DND-41 (cell line): Measurements from ENCODE around the gene VPS50.

Source experiments
- ATAC-seq: fragments of 200-7000 bp; cut with Tn5 transposase; 3 replicates; pipeline ENCODE4 v1.9.1; 2021; ENCODE audit warnings: low read depth; ENCODE audit not compliant: insufficient read depth
- DNase-seq: peaks from one replicate; pipeline ENCODE4 v3.0.0-alpha.2; 2020
- H2AFZ ChIP-seq: 2 replicates; pipeline ENCODE4 v1.6.0; 2012; ENCODE audit warnings: low read depth, low read length
- H3K27ac ChIP-seq: 2 replicates; pipeline ENCODE4 v1.5.1; 2012; ENCODE audit warnings: low read length, inconsistent platforms
- H3K27me3 ChIP-seq: fragments of 200-600 bp; sonication (generic); 2 replicates; pipeline ENCODE4 v1.6.0; 2012; ENCODE audit warnings: low read length, mild to moderate bottlenecking, inconsistent platforms; ENCODE audit not compliant: insufficient read depth, poor library complexity
- H3K36me3 ChIP-seq: 2 replicates; pipeline ENCODE4 v1.5.1; 2012; ENCODE audit warnings: low read length, inconsistent platforms; ENCODE audit not compliant: insufficient read depth
- H3K4me1 ChIP-seq: 2 replicates; pipeline ENCODE4 v1.5.1; 2012; ENCODE audit warnings: mild to moderate bottlenecking, low read length; ENCODE audit not compliant: insufficient read depth
- H3K4me2 ChIP-seq: 2 replicates; pipeline ENCODE4 v1.6.0; 2012; ENCODE audit warnings: mild to moderate bottlenecking, moderate library complexity, low read length, inconsistent platforms; ENCODE audit not compliant: insufficient read depth
- H3K4me3 ChIP-seq, 2 experiments: fragments of 200-600 bp in 1 of 2; shearing (Covaris generic) in 1 of 2; 2 replicates each; pipeline ENCODE4 v1.5.1; 2012 to 2016; ENCODE audit warnings: inconsistent platforms in 2 of 2, low read length in 2 of 2, mild to moderate bottlenecking in 2 of 2, low read depth in 1 of 2, moderate library complexity in 1 of 2
- H3K79me2 ChIP-seq: 2 replicates; pipeline ENCODE4 v1.6.0; 2012; ENCODE audit warnings: low read length, inconsistent platforms; ENCODE audit not compliant: insufficient read depth
- H3K9ac ChIP-seq: 2 replicates; pipeline ENCODE4 v1.6.0; 2012; ENCODE audit warnings: low read depth, mild to moderate bottlenecking, inconsistent platforms, low read length, moderate library complexity
- H3K9me3 ChIP-seq: 2 replicates; pipeline ENCODE4 v1.5.1; 2012; ENCODE audit warnings: low read length, moderate library complexity, mild to moderate bottlenecking, inconsistent platforms; ENCODE audit not compliant: insufficient read depth, severe bottlenecking
- H4K20me1 ChIP-seq: 2 replicates; pipeline ENCODE4 v1.6.0; 2012; ENCODE audit warnings: low read length; ENCODE audit not compliant: insufficient read depth
- EZH2 ChIP-seq: IDR thresholded peaks from 3 replicates; pipeline ENCODE4 v1.6.1; 2012; ENCODE audit warnings: borderline replicate concordance, low read depth, mild to moderate bottlenecking, moderate library complexity, low read length, inconsistent platforms; ENCODE audit not compliant: severe bottlenecking
- TF ChIP-seq, protein P1 (sequence below): IDR thresholded peaks from 2 replicates; pipeline ENCODE4 v1.5.1; 2012; ENCODE audit warnings: borderline replicate concordance, low read length, moderate library complexity, mild to moderate bottlenecking; ENCODE audit not compliant: poor library complexity, severe bottlenecking; ENCODE audit errors: extremely low read depth

The VPS50 gene

DNA sequence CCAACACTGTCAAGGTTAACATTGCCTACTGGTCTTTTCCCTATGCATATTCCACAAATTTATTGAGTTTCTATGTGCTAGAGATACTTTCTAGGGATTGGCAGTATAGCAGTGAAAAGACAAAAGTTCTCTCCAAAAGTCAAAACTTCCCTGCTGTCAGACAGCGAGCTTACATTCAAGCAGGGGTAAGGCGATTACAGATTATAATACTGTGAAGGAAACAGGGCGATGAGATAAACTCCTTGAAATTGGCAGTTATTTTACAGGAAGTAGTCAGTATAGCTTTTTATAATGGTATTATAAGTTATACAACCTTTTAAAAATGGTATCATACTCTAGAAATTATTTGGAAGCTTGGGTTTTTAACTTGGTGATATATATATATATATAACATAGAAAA, 9.9 kb downstream of the VPS50 start:
- Histone ChIP-seq H3K9me3 (no peaks in the 10 kb centered on the region), H4K20me1 (peaks cover 5% of the 10 kb centered on the region; the same call in 1 of the 2 replicates), H3K4me1 (no peaks in the 10 kb centered on the region), H3K9ac (no peak overlapping the region), H2AFZ (no peak overlapping the region), H3K27me3 (no peaks in the 10 kb centered on the region), H3K27ac (no peak overlapping the region), H3K4me2 (no peak overlapping the region), H3K79me2 (peaks cover 8% of the 10 kb centered on the region; the same call in 1 of the 2 replicates), H3K4me3 (no peak overlapping the region), H3K36me3 (no peaks in the 10 kb centered on the region)
- DNase-seq (no peak), ATAC-seq (no peak)
- TF ChIP-seq EZH2, result no peak
- TF ChIP-seq, protein P1, sequence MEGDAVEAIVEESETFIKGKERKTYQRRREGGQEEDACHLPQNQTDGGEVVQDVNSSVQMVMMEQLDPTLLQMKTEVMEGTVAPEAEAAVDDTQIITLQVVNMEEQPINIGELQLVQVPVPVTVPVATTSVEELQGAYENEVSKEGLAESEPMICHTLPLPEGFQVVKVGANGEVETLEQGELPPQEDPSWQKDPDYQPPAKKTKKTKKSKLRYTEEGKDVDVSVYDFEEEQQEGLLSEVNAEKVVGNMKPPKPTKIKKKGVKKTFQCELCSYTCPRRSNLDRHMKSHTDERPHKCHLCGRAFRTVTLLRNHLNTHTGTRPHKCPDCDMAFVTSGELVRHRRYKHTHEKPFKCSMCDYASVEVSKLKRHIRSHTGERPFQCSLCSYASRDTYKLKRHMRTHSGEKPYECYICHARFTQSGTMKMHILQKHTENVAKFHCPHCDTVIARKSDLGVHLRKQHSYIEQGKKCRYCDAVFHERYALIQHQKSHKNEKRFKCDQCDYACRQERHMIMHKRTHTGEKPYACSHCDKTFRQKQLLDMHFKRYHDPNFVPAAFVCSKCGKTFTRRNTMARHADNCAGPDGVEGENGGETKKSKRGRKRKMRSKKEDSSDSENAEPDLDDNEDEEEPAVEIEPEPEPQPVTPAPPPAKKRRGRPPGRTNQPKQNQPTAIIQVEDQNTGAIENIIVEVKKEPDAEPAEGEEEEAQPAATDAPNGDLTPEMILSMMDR, result no peak

DNA sequence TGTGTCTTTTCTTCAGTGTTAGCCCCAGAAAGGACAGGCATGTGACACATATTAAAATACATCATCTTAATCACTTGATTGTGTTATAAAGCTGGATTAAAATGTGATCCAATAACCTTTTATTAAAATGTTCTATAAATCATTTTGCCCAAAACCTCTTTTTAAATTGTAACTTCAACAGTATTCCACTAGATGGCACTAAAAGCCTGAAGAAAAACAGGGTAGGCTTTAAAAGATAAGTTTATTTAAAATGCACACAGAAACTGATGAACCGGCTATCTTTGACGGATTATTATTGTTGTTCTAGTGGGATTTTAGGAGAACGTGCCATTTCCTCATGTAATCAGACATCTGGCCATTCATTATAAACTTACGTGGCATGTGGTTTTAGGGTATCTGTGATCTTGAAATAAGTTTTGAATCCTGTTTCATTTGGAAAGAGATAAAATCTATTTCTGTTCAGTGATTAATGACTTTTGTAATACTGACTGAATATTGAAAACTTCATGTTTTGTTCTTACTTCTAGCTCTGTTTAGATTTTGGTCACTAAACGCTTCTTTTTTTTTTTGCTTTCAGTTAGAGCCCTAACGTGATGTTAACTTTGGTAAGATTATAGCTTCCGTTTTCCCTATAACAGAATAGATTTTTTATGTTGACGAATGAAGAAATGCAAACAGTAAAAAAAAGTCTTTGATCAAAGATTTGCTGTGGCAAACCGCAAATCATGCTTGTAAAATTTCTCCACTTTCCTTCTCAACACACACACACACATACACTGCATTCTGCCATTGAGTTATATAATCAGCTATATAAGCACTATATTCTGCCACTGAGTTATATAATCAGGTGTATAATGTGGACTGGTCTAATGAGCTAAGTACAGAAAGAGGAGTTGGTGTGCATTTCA, 13.6 kb downstream of the VPS50 start:
- Histone ChIP-seq H3K4me3 (no peak overlapping the region), H4K20me1 (peaks cover 8% of the 10 kb centered on the region; the same call in 1 of the 2 replicates), H3K27ac (no peak overlapping the region), H3K4me1 (no peaks in the 10 kb centered on the region), H3K36me3 (no peaks in the 10 kb centered on the region), H2AFZ (no peak overlapping the region), H3K79me2 (peaks cover 8% of the 10 kb centered on the region; the same call in 1 of the 2 replicates), H3K4me2 (no peak overlapping the region), H3K27me3 (no peaks in the 10 kb centered on the region), H3K9me3 (no peaks in the 10 kb centered on the region), H3K9ac (no peak overlapping the region)
- DNase-seq, result no peak
- TF ChIP-seq EZH2, result no peak
- TF ChIP-seq, protein P1, result peak; percentile 70
- ATAC-seq, result no peak

DNA sequence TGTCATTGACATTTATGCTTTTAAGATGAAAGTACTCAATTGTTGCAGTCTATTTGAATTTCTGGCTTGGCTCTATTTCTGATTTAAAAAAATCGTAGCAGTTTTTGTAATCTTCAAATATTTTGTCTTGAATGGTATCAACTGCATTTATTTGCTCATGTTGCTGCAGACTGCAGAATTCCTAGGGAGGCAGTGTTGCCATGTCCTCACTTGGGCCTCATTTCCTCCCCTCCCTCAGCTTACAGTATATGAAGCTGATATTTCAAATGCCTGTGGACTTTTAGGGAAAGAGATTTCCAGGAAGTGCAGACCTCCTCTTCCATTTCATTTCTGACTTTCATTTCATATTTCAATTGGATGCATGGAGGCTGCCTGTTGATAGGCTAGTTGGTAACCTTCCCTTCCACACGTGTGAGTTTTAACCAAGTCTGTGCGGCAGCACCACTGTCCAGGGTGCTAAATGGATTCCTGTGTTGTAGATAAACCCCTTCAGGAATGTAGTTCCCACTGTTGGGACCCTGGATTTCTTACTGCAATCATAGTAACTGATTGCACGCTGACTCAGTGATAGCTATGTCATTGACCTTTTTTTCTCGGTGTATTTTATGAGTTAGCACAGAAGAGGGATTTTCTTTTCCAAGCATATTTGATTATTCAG, 17.5 kb downstream of the VPS50 start:
- DNase-seq, result no peak
- Histone ChIP-seq H3K4me2 (no peak overlapping the region), H3K9me3 (no peaks in the 10 kb centered on the region), H3K9ac (no peak overlapping the region), H3K79me2 (peaks cover 7% of the 10 kb centered on the region; the same call in 1 of the 2 replicates), H3K4me1 (no peaks in the 10 kb centered on the region), H3K4me3 (no peak overlapping the region), H4K20me1 (peaks cover 8% of the 10 kb centered on the region; the same call in 1 of the 2 replicates), H3K27me3 (no peaks in the 10 kb centered on the region), H3K27ac (no peak overlapping the region), H3K36me3 (no peaks in the 10 kb centered on the region), H2AFZ (no peak overlapping the region)
- no peak for TF ChIP-seq EZH2
- TF ChIP-seq, protein P1, result no peak
- ATAC-seq, result no peak
